ENCODE measurements around the gene NAV2.

NAV2 gene

DNA sequence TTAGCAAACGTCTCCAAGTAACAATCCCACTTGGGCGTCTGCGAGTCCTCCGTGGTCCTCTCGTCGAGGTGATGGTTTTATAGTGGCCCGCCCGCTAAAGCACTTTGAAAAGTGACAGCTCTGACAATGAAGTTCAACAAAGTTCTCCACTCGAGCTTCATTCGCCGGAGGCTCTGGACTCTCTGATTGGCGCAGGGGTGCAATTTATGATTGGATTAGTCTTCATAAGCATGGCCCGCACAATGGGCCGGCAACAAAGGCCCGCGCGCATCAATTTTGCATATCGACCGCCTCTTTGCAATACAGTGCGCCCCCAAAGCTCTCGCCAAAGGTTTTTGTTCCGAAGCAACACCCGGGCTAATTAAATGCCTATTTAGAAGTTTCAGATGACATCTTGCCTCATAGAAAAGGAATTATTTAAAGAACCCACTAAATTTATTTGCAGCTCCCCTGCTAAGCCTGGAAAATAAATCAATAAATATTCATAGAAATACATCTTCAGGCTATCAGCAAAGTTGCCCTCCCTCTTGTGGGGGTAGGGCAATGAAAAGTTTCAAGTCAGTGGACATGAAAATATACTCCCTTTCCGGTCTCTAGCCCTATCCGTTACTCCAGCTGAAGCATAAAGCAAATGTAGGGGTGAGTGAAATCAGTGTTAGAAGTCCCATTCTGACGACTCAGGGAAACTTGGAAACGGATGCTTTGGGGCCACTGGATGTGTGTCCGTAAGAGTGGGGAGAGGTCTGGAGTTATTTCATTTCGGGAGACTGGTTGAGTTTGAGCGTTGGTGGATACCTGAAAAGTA, 448.0 kb downstream of the NAV2 start, which contains the start of gene DBX1:
TSS of gene DBX1 (minus strand) at position 51 of the 805 bp plus-strand sequence. CDS start 151 bp downstream, outside the sequence.
- no peak within 1 kb of the TSS for H3K4me3 ChIP-seq (ENCODE audit: low read depth, low read length)
- TF ChIP-seq, protein P1, sequence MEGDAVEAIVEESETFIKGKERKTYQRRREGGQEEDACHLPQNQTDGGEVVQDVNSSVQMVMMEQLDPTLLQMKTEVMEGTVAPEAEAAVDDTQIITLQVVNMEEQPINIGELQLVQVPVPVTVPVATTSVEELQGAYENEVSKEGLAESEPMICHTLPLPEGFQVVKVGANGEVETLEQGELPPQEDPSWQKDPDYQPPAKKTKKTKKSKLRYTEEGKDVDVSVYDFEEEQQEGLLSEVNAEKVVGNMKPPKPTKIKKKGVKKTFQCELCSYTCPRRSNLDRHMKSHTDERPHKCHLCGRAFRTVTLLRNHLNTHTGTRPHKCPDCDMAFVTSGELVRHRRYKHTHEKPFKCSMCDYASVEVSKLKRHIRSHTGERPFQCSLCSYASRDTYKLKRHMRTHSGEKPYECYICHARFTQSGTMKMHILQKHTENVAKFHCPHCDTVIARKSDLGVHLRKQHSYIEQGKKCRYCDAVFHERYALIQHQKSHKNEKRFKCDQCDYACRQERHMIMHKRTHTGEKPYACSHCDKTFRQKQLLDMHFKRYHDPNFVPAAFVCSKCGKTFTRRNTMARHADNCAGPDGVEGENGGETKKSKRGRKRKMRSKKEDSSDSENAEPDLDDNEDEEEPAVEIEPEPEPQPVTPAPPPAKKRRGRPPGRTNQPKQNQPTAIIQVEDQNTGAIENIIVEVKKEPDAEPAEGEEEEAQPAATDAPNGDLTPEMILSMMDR (IDR thresholded peaks at IDR 0.05; ENCODE audit: insufficient read depth, low read depth, low read length, missing control alignments), result no peak
- DNase-seq (ENCODE audit: low read depth), result no peak

DNA sequence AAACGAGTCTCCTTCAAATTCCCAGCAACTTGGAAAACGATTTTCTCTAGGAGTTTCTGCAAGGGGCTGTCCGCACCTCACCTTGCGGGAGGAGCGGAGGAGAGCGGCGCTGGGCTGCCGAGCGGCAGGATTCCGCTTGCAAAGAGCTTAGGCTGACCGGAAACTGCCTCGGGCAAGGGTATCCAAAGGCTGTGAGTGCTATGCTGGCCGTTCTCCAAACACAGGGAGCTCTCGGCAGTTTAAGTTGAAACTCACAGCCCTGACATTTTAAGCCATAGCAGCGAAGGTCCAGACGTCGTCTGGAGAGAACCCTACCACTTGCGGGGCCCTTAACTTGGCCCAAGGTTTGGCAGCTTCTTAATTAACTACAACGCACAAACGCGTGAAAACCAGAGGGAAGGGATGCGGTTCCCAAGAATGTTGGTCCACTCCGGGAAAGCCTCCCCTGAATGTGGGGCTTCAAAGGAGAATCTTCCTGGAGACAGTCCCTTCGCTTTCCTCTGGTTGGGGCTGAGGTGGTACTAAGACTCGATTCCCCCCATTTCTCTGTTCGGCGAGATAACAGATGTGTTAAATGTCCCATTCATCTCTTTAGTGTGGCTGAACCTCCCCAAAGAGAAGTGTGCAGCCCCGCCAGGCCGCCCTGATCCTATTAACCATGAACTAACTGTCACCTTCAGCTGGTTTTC, 448.7 kb downstream of the NAV2 start:
- no peak overlapping the region for H3K4me3 ChIP-seq (ENCODE audit: low read depth, low read length)
- TF ChIP-seq, protein P1 (IDR thresholded peaks at IDR 0.05; ENCODE audit: insufficient read depth, low read depth, low read length, missing control alignments), result no peak
- no peak for DNase-seq (ENCODE audit: low read depth)

DNA sequence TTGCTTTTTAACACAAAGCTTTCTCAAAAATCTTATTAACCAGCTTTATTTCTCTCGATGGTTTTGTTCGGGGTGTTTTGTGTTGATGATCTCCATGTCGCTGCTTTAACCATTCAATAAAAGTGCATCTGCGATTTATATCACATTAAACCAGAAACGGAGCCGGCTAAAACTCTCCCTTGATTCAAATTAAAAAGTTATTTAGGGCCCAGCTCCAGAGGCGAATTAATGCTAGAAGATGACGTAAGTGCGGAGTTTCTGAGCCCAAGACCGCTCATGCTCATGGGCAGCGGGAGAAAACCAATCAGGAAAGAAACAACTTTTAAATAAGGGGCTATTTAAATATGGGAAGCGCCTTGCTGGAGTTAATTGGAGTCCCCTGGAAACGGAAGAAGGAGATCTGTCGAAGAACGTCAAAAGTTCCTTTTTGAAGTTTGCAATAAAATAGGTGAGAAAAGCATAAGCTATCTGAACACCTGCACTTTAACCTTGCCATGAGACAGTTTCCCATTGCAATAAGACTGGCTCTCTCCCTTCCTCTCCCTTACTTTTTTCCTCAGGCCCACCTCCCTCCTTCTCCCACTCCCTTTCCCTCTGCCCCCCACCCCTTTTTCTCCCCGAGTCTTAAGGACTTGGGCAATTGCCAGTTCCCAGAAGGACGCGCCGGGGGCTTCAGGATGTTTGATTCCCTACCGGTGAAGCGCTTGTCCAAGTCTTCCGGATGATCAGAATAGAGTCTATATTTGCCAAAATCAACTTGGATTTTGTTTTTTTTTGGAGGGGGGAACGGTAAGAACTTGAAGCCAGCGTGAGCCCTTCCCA, 449.5 kb downstream of the NAV2 start:
- H3K4me3 ChIP-seq (ENCODE audit: low read depth, low read length), result no peak overlapping the region
- TF ChIP-seq, protein P1 (IDR thresholded peaks at IDR 0.05; ENCODE audit: insufficient read depth, low read depth, low read length, missing control alignments), result no peak
- DNase-seq (ENCODE audit: low read depth), result no peak

DNA sequence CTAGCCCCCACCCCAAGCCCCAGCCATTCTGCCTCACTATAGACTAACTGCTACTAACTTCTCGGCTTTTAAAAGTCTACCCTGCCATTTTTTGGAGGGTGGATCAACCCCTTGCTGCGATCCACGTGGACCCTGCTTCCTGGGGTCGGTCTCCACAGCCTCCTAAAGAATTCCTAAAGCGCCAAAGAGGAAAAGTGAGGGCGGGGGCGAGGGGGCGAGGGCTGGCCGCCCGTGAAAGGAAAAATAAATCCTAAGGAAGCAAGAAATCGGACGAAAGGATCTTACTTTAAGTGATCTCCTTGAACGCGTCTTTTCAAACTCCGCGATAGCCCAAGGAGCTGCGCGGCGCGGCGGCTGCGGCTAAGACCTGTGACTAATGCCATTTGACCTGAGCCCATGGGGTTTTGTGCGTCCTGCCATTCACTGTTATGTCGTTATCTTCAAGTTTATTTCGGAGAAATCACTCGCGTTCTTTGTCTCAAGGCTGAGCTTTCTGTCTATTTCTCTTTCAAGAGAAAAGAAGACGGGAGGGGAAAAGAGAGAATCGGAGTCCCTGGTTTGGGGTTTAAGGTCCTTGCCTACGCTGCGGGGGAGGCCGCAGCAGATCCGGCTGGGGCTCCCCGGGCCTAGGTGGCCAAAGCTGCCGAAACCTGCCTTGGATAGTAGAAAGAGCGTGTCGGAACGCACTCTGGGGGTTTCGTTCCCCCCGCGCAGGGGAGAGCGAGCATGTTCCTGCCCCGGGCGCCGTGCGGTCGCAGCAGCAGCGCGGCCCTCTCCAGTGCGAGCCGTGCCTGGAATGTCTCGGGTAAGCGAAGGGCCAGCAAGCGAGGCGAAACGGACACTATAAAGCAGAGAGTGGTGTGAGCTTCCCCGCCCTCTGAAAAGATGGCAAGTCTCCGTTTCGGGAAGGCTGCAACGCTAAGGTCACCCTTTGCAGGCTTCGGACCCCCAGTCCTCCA, 450.5 kb downstream of the NAV2 start:
- no peak overlapping the region for H3K4me3 ChIP-seq (ENCODE audit: low read depth, low read length)
- DNase-seq (ENCODE audit: low read depth), result no peak
- TF ChIP-seq, protein P1 (IDR thresholded peaks at IDR 0.05; ENCODE audit: insufficient read depth, low read depth, low read length, missing control alignments), result no peak

DNA sequence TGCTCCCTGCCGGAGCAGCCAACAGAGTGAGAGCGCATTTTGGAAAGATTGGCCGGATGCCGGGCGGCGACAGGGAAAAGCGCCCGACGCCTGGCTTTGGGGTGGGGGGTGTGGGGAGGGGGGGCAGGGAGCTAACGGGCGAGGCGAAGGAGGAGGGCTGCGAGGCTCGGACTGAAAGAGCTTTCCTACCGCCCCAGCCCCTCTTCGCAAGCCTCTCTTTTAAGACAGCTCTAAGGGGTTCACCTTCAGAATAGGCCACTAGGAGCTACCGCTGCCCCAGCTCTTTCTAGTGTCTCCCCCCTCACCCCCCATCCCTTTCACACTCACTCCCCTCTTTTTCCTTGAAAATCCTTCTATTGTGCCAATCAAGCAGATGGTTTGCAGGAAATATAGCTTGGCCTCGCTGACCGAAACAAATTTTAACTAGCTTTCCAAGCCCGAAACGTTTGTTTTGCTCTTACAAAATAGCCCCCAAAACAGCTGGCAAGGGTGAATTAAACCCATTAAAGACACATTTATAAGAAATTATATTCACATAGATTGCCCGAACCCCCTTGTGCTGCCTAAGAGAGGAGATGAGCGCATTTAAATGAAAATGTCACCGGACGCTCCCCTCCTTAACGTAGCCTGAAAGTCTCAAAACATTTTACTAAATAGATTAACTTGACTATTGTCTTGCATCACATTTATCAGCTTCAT, 451.3 kb downstream of the NAV2 start:
- TF ChIP-seq, protein P1 (IDR thresholded peaks at IDR 0.05; ENCODE audit: insufficient read depth, low read depth, low read length, missing control alignments), result no peak
- no peak for DNase-seq (ENCODE audit: low read depth)
- H3K4me3 ChIP-seq (ENCODE audit: low read depth, low read length), result no peak overlapping the region
